Mucosa of descending colon (tissue), 3 donors: ENCODE data around the gene GPI. TPM values are rescaled to one million over a fixed set of nuclear protein-coding genes. Genes with fewer than 3 reads are reported as not detected.
"Not testable (repeated sequence)": the region's sequence is repeated elsewhere in the genome, so short reads cannot be mapped to it uniquely, and the experiment has no call there.

Source experiments
- ATAC-seq: fragments of 200-7000 bp; cut with Tn5 transposase; one replicate; pipeline ENCODE4 v1.9.1; 2020; ENCODE audit warnings: mild to moderate bottlenecking, moderate library complexity
- DNase-seq, 3 donors: peaks; one replicate each; pipeline ENCODE4 v3.0.0-alpha.2; 2020
- H3K36me3 ChIP-seq: fragments of 200-600 bp; one replicate; pipeline ENCODE4 v1.8.0; 2021; ENCODE audit warnings: low read depth, mild to moderate bottlenecking
- H3K4me1 ChIP-seq: fragments of 200-600 bp; one replicate; pipeline ENCODE4 v1.8.0; 2021; ENCODE audit warnings: low read depth, mild to moderate bottlenecking
- H3K4me3 ChIP-seq: fragments of 200-600 bp; one replicate; pipeline ENCODE4 v1.8.0; 2021; ENCODE audit warnings: mild to moderate bottlenecking
- H3K9me3 ChIP-seq: fragments of 200-600 bp; one replicate; pipeline ENCODE4 v1.8.0; 2021; ENCODE audit warnings: mild to moderate bottlenecking
- CTCF ChIP-seq: fragments of 200-600 bp; IDR thresholded peaks from one replicate; pipeline ENCODE4 v1.8.0; 2022; ENCODE audit warnings: antibody characterized with exemption, mild to moderate bottlenecking
- intact Hi-C, 2 donors: fragments of 100-400 bp; cut with DNase I in 1 of 2; cut with micrococcal nuclease in 1 of 2; formaldehyde crosslinking; loops; one replicate each; pipeline versions ENCODE4 v1.11.0 to v1.11.1; 2022; cut with DNase I, micrococcal nuclease
- total RNA-seq, 3 donors: library from RNA; stranded (reverse); fragmentation: NEBNext Ultra II Directional in 2 of 3; extraction: Animal tissue kit (Norgen Biotek cat#: 25700) in 2 of 3; gene quantifications; one replicate each; pipeline versions ENCODE4 v1.2.1 to v1.2.4, GENCODE V29; 2021 to 2023
- donor health status: DM: no; HTN: no; CAD: no; lungs with moderate emphysema.
- donor health status: DM: no; HTN: no; CAD: no.
- donor health status: DM: no; HTN: yes; CAD: no.

GPI gene
- total RNA-seq, 3 donors from 2014 or later: 247 to 344 (median 296) TPM

- intact Hi-C loops: no loop called here
- DNase-seq (no peak), ATAC-seq (no peak)
- TF ChIP-seq CTCF: no peak
- Histone ChIP-seq H3K36me3 (no peaks in the 10 kb centered on the region), H3K4me3 (no peak overlapping the region), H3K4me1 (peaks cover 9% of the 10 kb centered on the region), H3K9me3 (no peaks in the 10 kb centered on the region)
These were observed 3.3 kb downstream of the GPI start for GRCh38 chr19:34368338-34368737.

- H3K4me3 ChIP-seq, H3K4me1 ChIP-seq, ATAC-seq, H3K36me3 ChIP-seq, H3K9me3 ChIP-seq, DNase-seq, intact Hi-C loops: not testable (repeated sequence)
These were observed 4.2 kb downstream of the GPI start for GRCh38 chr19:34369166-34369565.

- Histone ChIP-seq H3K36me3 (no peaks in the 10 kb centered on the region), H3K4me3 (no peak overlapping the region), H3K9me3 (no peaks in the 10 kb centered on the region), H3K4me1 (peaks cover 9% of the 10 kb centered on the region)
- intact Hi-C loops: no loop called here
- ATAC-seq (no peak), DNase-seq (no peak)
- TF ChIP-seq CTCF: no peak
These were observed 5.1 kb downstream of the GPI start for GRCh38 chr19:34370117-34370516.

GRCh38 chr19:34370983-34371382, 6.0 kb downstream of the GPI start:
- H3K36me3 ChIP-seq: no peaks in the 10 kb centered on the region
- intact Hi-C loops: no loop called here
- no peak overlapping the region for H3K4me3 ChIP-seq
- H3K9me3 ChIP-seq: no peaks in the 10 kb centered on the region
- no peak for ATAC-seq
- H3K4me1 ChIP-seq: peaks cover 8% of the 10 kb centered on the region
- no peak for DNase-seq
- TF ChIP-seq CTCF: no peak

- DNase-seq: no peak
- Histone ChIP-seq H3K4me1 (no peaks in the 10 kb centered on the region), H3K4me3 (no peak overlapping the region), H3K36me3 (no peaks in the 10 kb centered on the region), H3K9me3 (no peaks in the 10 kb centered on the region)
- ATAC-seq: no peak
- intact Hi-C loops: no loop called here
- no peak for TF ChIP-seq CTCF
These were observed 8.7 kb downstream of the GPI start for GRCh38 chr19:34373601-34374288.

- no peak overlapping the region for H3K4me3 ChIP-seq
- TF ChIP-seq CTCF: no peak
- no peaks in the 10 kb centered on the region for H3K4me1 ChIP-seq
- intact Hi-C loops: no loop called here
- ATAC-seq (no peak), DNase-seq (no peak)
- no peaks in the 10 kb centered on the region for H3K9me3 ChIP-seq
- H3K36me3 ChIP-seq: peaks cover 5% of the 10 kb centered on the region
These were observed 10.6 kb downstream of the GPI start for GRCh38 chr19:34375598-34375997.
